Esophagus muscularis mucosa (tissue), 4 donors: ENCODE measurements around the gene CENPK. TPM values are rescaled to one million over a fixed set of nuclear protein-coding genes. Genes with fewer than 3 reads are reported as not detected.

ENCODE experiments used
- DNase-seq: peaks from one replicate; pipeline ENCODE4 v3.0.0-alpha.2; 2017; ENCODE audit errors: extremely low spot score
- H3K27ac ChIP-seq, 4 donors: fragments of 200-600 bp; sonication (generic); replicated peaks in 1 of 4; 1 replicate in 3 of 4; 2 replicates in 1 of 4; pipeline ENCODE4 v1.5.1; 2016 to 2019; ENCODE audit warnings: mild to moderate bottlenecking in 1 of 4
- H3K27me3 ChIP-seq, 4 donors: fragments of 200-600 bp; sonication (generic); one replicate each; pipeline versions ENCODE4 v1.5.1 to v1.6.0; 2016 to 2019
- H3K36me3 ChIP-seq, 4 donors: fragments of 200-600 bp; sonication (generic); one replicate each; pipeline ENCODE4 v1.5.1; 2016 to 2019
- H3K4me1 ChIP-seq, 4 donors: fragments of 200-600 bp; sonication (generic); one replicate each; pipeline ENCODE4 v1.5.1; 2016 to 2019
- H3K4me3 ChIP-seq, 4 donors: fragments of 200-600 bp; sonication (generic); 1 replicate in 2 of 4; 2 replicates in 2 of 4; pipeline ENCODE4 v1.5.1; 2016 to 2019; ENCODE audit warnings: mild to moderate bottlenecking in 4 of 4, moderate library complexity in 1 of 4
- H3K9me3 ChIP-seq, 4 donors: fragments of 200-600 bp; sonication (generic); 1 replicate in 3 of 4; 2 replicates in 1 of 4; pipeline ENCODE4 v1.5.1; 2016 to 2019
- EP300 ChIP-seq: sonication (generic); formaldehyde crosslinking; IDR thresholded peaks from one replicate; pipeline ENCODE4 v1.6.1; 2017; ENCODE audit warnings: antibody characterized with exemption
- POLR2A ChIP-seq: fragments of 450-650 bp; IDR thresholded peaks from one replicate; pipeline ENCODE4 v1.6.1; 2017; ENCODE audit warnings: antibody characterized with exemption, moderate library complexity, mild to moderate bottlenecking, low read depth
- WGBS: methylation state at CpG from one replicate; pipeline ENCODE4 v1.1.5; 2018; 5-methylcytosine and 5-hydroxymethylcytosine counted together
- intact Hi-C: fragments of 100-400 bp; cut with DNase I; formaldehyde crosslinking; loops from one replicate; pipeline ENCODE4 v1.15.1; 2023
- small RNA-seq, 3 donors: library from RNA; depleted of rRNA; stranded (forward); fragments of <200 nt; gene quantifications; one replicate each; pipeline ENCODE3, GENCODE V24; 2016
- total RNA-seq, 4 donors: library from RNA; depleted of rRNA; stranded (reverse); fragments of >200 nt; gene quantifications; one replicate each; pipeline versions ENCODE4 v1.1.0 to v1.2.1, GENCODE V29; 2016
- TF ChIP-seq, protein P1 (sequence below), 3 experiments: fragments of 200-600 bp in 2 of 3; fragments of 450-650 bp in 1 of 3; sonication (generic) in 2 of 3; IDR thresholded peaks; one replicate each; pipeline ENCODE4 v1.5.1; 2017 to 2019; ENCODE audit warnings: antibody characterized with exemption in 3 of 3, mild to moderate bottlenecking in 2 of 3, moderate library complexity in 1 of 3

CENPK gene
- total RNA-seq, 4 donors from 2014 or later: 0.57 to 1.2 TPM; not detected in 2

GRCh38 chr5:65474130-65474711, 88.7 kb downstream of the CENPK start:
- 80% methylated on average over 3 of the region's 3 CpGs for WGBS
- TF ChIP-seq, protein P1, sequence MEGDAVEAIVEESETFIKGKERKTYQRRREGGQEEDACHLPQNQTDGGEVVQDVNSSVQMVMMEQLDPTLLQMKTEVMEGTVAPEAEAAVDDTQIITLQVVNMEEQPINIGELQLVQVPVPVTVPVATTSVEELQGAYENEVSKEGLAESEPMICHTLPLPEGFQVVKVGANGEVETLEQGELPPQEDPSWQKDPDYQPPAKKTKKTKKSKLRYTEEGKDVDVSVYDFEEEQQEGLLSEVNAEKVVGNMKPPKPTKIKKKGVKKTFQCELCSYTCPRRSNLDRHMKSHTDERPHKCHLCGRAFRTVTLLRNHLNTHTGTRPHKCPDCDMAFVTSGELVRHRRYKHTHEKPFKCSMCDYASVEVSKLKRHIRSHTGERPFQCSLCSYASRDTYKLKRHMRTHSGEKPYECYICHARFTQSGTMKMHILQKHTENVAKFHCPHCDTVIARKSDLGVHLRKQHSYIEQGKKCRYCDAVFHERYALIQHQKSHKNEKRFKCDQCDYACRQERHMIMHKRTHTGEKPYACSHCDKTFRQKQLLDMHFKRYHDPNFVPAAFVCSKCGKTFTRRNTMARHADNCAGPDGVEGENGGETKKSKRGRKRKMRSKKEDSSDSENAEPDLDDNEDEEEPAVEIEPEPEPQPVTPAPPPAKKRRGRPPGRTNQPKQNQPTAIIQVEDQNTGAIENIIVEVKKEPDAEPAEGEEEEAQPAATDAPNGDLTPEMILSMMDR (IDR thresholded peaks at IDR 0.05): no peak
- TF ChIP-seq POLR2A: no peak

DNA sequence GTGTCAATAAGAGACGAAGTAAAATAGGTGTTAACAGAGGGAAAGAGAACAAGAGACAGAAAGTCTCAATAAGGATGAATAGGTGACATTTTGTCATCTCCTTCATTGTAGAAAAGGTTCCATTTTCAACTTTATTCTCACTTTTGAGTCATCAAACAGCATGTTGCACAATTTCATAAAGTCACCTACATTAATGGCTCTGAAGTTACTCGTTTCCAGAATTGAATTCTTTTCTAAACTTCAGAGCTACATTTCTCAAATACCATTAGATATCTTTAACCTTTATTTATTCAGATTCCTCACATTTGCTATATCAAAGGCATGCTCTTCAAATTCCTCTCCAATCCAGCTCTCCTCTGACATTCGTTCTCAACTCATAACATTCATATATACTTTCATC, 94.3 kb downstream of the CENPK start:
- no peak for DNase-seq
- intact Hi-C loops: no loop called here
- Histone ChIP-seq H3K36me3 (no peaks in the 10 kb centered on the region), H3K4me3 (no peak overlapping the region), H3K27me3 (no peaks in the 10 kb centered on the region), H3K4me1 (no peaks in the 10 kb centered on the region), H3K27ac (no peak overlapping the region), H3K9me3 (no peaks in the 10 kb centered on the region)
- TF ChIP-seq POLR2A (no peak), EP300 (no peak)
- TF ChIP-seq, protein P1 (IDR thresholded peaks at IDR 0.05): no peak
- WGBS: 89% methylated on average over 3 of the region's 3 CpGs

More at GRCh38 chr5:65474130-65474711, 88.7 kb downstream of the CENPK start:
- Histone ChIP-seq H3K36me3 (no peaks in the 10 kb centered on the region), H3K9me3 (no peaks in the 10 kb centered on the region), H3K27me3 (no peaks in the 10 kb centered on the region), H3K27ac (no peak overlapping the region), H3K4me3 (no peak overlapping the region), H3K4me1 (peaks cover 0 to 7% (median 0%) of the 10 kb centered on the region in 4 donors)
- intact Hi-C loops: no loop called here
- DNase-seq: no peak

Small RNA genes within 50 kb of the gene (small RNA-seq; reads per million reads assigned to genes)
- 0 reads per million in 3 donors for gene RNU6-540P

Other genes with a start within 250 kb of the CENPK start
- gene ADAMTS6, start 81.2 kb downstream of the CENPK start, total RNA-seq: 1 to 10 TPM; 1.4 to 4.2 (median 2.7) TPM
- gene PPWD1, start 128 bp upstream of the CENPK start, total RNA-seq: 10 to 100 TPM; 24.4 to 48.6 (median 30.0) TPM
- 10 to 100 TPM; 16.2 to 29.5 (median 17.6) TPM for gene TRIM23, start 61.2 kb upstream of the CENPK start, total RNA-seq
- 1 to 10 TPM in 3 of 4 donors, under 1 TPM in 1; 0.86 to 3.3 (median 2.2) TPM for gene SHLD3, start 61.9 kb upstream of the CENPK start, total RNA-seq
- gene TRAPPC13, start 61.9 kb upstream of the CENPK start, total RNA-seq: 10 to 100 TPM; 15.4 to 29.5 (median 16.7) TPM
- gene SGTB, start 158.9 kb upstream of the CENPK start, total RNA-seq: 10 to 100 TPM; 11.4 to 16.5 (median 14.4) TPM
- 10 to 100 TPM in 1 of 4 donors, 1 to 10 TPM in 3; 8.7 to 11.9 (median 9.1) TPM for gene NLN, start 159.0 kb upstream of the CENPK start, total RNA-seq